H1 (cell line): ENCODE measurements around the gene KMT5B. TPM values are rescaled to one million over a fixed set of nuclear protein-coding genes. Genes with fewer than 3 reads are reported as not detected.

Experiments used
- ASH2L ChIP-seq: fragments of 200-600, 300-600 bp; sonication (generic); IDR thresholded peaks from one replicate; pipeline ENCODE4 v1.7.1; 2017; ENCODE audit warnings: low read length
- BACH1 ChIP-seq: IDR thresholded peaks from 2 replicates; pipeline ENCODE4 v1.6.1; 2012; ENCODE audit warnings: low read length, improper control_type of control experiment
- BCL11A ChIP-seq, 2 experiments: IDR thresholded peaks; one replicate each; pipeline ENCODE4 v1.6.1; 2011; ENCODE audit warnings: low read depth in 2 of 2, low read length in 2 of 2, mild to moderate bottlenecking in 2 of 2
- CBX5 ChIP-seq: fragments of 300-800, 300-1000 bp; sonication (generic); IDR thresholded peaks from 2 replicates; pipeline ENCODE4 v1.7.1; 2016; ENCODE audit warnings: antibody characterized with exemption, low read length, low read depth
- CBX8 ChIP-seq: fragments of 300-800, 300-1000 bp; sonication (generic); IDR thresholded peaks from 2 replicates; pipeline ENCODE4 v1.7.1; 2016; ENCODE audit warnings: low read depth, low read length, borderline replicate concordance
- CEBPB ChIP-seq: IDR thresholded peaks from 2 replicates; pipeline ENCODE4 v1.6.1; 2012; ENCODE audit warnings: low read depth, low read length
- CREB1 ChIP-seq: IDR thresholded peaks from 2 replicates; pipeline ENCODE4 v1.6.1; 2012; ENCODE audit warnings: inconsistent platforms
- EP300 ChIP-seq, 2 experiments: IDR thresholded peaks; 1 replicate in 1 of 2; 2 replicates in 1 of 2; pipeline ENCODE4 v1.6.1; 2011 to 2012; ENCODE audit warnings: low read depth in 2 of 2, low read length in 2 of 2, mild to moderate bottlenecking in 2 of 2, borderline replicate concordance in 1 of 2, inconsistent platforms in 1 of 2, moderate library complexity in 1 of 2
- FOSL1 ChIP-seq: IDR thresholded peaks from 2 replicates; pipeline ENCODE4 v1.6.1; 2011; ENCODE audit warnings: mild to moderate bottlenecking, low read depth, low read length, moderate library complexity; ENCODE audit not compliant: insufficient read depth
- GABPA ChIP-seq: IDR thresholded peaks from 2 replicates; pipeline ENCODE4 v1.6.1; 2011; ENCODE audit warnings: mild to moderate bottlenecking, low read length, moderate library complexity, borderline replicate concordance; ENCODE audit not compliant: insufficient read depth
- POLR2A ChIP-seq, 2 experiments: IDR thresholded peaks; 1 replicate in 1 of 2; 2 replicates in 1 of 2; pipeline ENCODE4 v1.6.1; 2011; ENCODE audit warnings: low read depth in 2 of 2, low read length in 2 of 2, mild to moderate bottlenecking in 2 of 2; ENCODE audit errors: control extremely low read depth in 1 of 2
- RXRA ChIP-seq: IDR thresholded peaks from 2 replicates; pipeline ENCODE4 v1.6.1; 2011; ENCODE audit warnings: low read depth, mild to moderate bottlenecking, low read length, moderate library complexity; ENCODE audit not compliant: insufficient read depth
- SAP30 ChIP-seq: fragments of 300-600 bp; sonication (generic); IDR thresholded peaks from 2 replicates; pipeline ENCODE4 v1.7.1; 2012; ENCODE audit warnings: low read length, moderate library complexity, mild to moderate bottlenecking, inconsistent platforms; ENCODE audit not compliant: insufficient read depth, insufficient replicate concordance
- SP1 ChIP-seq: IDR thresholded peaks from 2 replicates; pipeline ENCODE4 v1.6.1; 2011; ENCODE audit warnings: low read depth, low read length
- SP4 ChIP-seq: IDR thresholded peaks from 2 replicates; pipeline ENCODE4 v1.6.1; 2012; ENCODE audit warnings: low read length, inconsistent platforms
- SRF ChIP-seq: IDR thresholded peaks from 2 replicates; pipeline ENCODE4 v1.6.1; 2011; ENCODE audit warnings: mild to moderate bottlenecking, low read depth, low read length, moderate library complexity
- SUZ12 ChIP-seq: fragments of 200-600 bp; sonication (generic); IDR thresholded peaks from 2 replicates; pipeline ENCODE4 v1.6.1; 2012; ENCODE audit warnings: mild to moderate bottlenecking, inconsistent platforms, low read length, moderate library complexity, mixed read lengths
- TBP ChIP-seq: IDR thresholded peaks from 2 replicates; pipeline ENCODE4 v1.6.1; 2011; ENCODE audit warnings: low read depth, low read length, improper control_type of control experiment
- TCF12 ChIP-seq: IDR thresholded peaks from 2 replicates; pipeline ENCODE4 v1.6.1; 2011; ENCODE audit warnings: low read depth, mild to moderate bottlenecking, low read length
- polyA plus RNA-seq, 7 experiments: library from polyadenylated mRNA; depleted of rRNA in 3 of 7; stranded (reverse) in 5 of 7; unstranded in 2 of 7; fragments of >200 nt in 5 of 7; fragments of 200-250 nt in 2 of 7; gene quantifications; 1 replicate in 5 of 7; 2 replicates in 1 of 7; 4 replicates in 1 of 7; pipeline versions ENCODE4 v1.2.1 to v1.2.3, GENCODE V29; 2011 to 2013; ENCODE audit warnings: missing spikeins in 2 of 7, mixed read lengths in 2 of 7
- total RNA-seq: library from RNA; stranded (reverse); fragmentation: NEBNext Ultra II Directional; extraction: Animal tissue kit (Norgen Biotek cat#: 25700); gene quantifications from 2 replicates; pipeline ENCODE4 v1.2.1, GENCODE V29; 2021
- TF ChIP-seq, protein P1 (sequence below): IDR thresholded peaks from 2 replicates; pipeline ENCODE4 v1.6.1; 2011; ENCODE audit warnings: low read depth, mild to moderate bottlenecking, low read length; ENCODE audit not compliant: insufficient read depth
- TF ChIP-seq, protein P2 (sequence below), 3 experiments: IDR thresholded peaks; 1 replicate in 2 of 3; 2 replicates in 1 of 3; pipeline versions ENCODE4 v1.5.1 to v1.6.1; 2011; ENCODE audit warnings: low read length in 3 of 3, mild to moderate bottlenecking in 3 of 3, inconsistent platforms in 2 of 3, low read depth in 1 of 3, moderate library complexity in 1 of 3; ENCODE audit not compliant: insufficient read depth in 1 of 3; ENCODE audit errors: control extremely low read depth in 1 of 3
- TF ChIP-seq, protein P3 (sequence below): IDR thresholded peaks from 2 replicates; pipeline ENCODE4 v1.6.1; 2012; ENCODE audit warnings: inconsistent platforms

Gene KMT5B
- total and polyA plus RNA-seq, 2 of the 8 experiments (the other 6 are each of a cell fraction or from before 2014, with no cell fraction given): 11.0 to 40.8 TPM

DNA sequence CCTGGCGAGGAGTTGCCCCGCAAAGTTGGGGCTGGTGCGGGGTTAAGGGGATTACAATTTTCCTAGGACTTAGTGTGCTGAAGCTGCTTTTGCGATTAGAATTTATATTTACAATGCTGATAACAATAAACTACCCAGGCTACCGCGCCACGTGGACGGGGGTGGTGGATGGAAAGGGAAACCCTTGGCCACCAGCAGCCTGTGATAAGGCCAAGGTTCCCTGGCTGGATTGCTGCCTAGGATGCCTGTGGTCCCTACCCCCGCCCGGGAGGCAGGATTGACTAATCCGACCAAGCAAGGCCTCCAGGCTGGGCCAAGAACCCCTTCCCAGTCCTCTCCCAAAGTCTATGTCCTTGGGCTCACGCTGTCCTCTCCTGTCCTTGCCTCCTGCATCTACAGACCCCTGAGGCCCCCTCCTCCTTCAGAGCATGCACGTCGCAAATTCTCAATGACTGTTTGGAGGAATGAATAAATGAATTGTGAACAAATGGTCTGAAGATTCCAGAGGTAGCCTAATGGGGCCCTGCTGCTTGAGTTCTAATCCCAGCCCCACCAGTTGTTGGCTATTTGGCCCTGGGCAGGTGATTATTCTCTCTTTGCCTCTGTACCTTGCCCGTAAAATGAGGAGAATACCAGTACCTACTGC lies 84.3 kb downstream of the KMT5B start (continued):
- peak; percentile 15 for TF ChIP-seq ASH2L
- TF ChIP-seq TCF12: no peak
- no peak for TF ChIP-seq SRF
- TF ChIP-seq SUZ12: no peak
- no peak for TF ChIP-seq SP4
- no peak for TF ChIP-seq RXRA
- TF ChIP-seq GABPA: no peak
- TF ChIP-seq FOSL1: no peak
- TF ChIP-seq SAP30: no peak
- TF ChIP-seq BCL11A (IDR thresholded peaks at IDR 0.05; ENCODE audit: low read depth in 2 of 2, low read length in 2 of 2): no peak
- TF ChIP-seq, protein P1, sequence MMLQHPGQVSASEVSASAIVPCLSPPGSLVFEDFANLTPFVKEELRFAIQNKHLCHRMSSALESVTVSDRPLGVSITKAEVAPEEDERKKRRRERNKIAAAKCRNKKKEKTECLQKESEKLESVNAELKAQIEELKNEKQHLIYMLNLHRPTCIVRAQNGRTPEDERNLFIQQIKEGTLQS: no peak
- TF ChIP-seq CEBPB: no peak
- TF ChIP-seq POLR2A (IDR thresholded peaks at IDR 0.05; ENCODE audit: control extremely low read depth in 1 of 2, low read depth in 2 of 2, low read length in 2 of 2): peak in 1 of 2 experiments; percentile 48; a peak in 2 of 3 replicates
- TF ChIP-seq, protein P2, sequence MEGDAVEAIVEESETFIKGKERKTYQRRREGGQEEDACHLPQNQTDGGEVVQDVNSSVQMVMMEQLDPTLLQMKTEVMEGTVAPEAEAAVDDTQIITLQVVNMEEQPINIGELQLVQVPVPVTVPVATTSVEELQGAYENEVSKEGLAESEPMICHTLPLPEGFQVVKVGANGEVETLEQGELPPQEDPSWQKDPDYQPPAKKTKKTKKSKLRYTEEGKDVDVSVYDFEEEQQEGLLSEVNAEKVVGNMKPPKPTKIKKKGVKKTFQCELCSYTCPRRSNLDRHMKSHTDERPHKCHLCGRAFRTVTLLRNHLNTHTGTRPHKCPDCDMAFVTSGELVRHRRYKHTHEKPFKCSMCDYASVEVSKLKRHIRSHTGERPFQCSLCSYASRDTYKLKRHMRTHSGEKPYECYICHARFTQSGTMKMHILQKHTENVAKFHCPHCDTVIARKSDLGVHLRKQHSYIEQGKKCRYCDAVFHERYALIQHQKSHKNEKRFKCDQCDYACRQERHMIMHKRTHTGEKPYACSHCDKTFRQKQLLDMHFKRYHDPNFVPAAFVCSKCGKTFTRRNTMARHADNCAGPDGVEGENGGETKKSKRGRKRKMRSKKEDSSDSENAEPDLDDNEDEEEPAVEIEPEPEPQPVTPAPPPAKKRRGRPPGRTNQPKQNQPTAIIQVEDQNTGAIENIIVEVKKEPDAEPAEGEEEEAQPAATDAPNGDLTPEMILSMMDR (IDR thresholded peaks at IDR 0.05; ENCODE audit: control extremely low read depth in 1 of 3, insufficient read depth in 1 of 3, low read depth in 1 of 3, low read length in 3 of 3): no peak
- TF ChIP-seq TBP: 0 out of 2 replicates have a peak, but pooled peaks have one; percentile 26
- no peak for TF ChIP-seq CREB1
- no peak for TF ChIP-seq CBX8
- no peak for TF ChIP-seq BACH1
- TF ChIP-seq CBX5: no peak
- no peak for TF ChIP-seq EP300 (IDR thresholded peaks at IDR 0.05; ENCODE audit: borderline replicate concordance in 1 of 2, low read depth in 2 of 2, low read length in 2 of 2)
- TF ChIP-seq, protein P3, sequence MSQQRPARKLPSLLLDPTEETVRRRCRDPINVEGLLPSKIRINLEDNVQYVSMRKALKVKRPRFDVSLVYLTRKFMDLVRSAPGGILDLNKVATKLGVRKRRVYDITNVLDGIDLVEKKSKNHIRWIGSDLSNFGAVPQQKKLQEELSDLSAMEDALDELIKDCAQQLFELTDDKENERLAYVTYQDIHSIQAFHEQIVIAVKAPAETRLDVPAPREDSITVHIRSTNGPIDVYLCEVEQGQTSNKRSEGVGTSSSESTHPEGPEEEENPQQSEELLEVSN: no peak
- no peak for TF ChIP-seq SP1
